Measurements from ENCODE around the gene GRIK4.

GRIK4 gene

DNA sequence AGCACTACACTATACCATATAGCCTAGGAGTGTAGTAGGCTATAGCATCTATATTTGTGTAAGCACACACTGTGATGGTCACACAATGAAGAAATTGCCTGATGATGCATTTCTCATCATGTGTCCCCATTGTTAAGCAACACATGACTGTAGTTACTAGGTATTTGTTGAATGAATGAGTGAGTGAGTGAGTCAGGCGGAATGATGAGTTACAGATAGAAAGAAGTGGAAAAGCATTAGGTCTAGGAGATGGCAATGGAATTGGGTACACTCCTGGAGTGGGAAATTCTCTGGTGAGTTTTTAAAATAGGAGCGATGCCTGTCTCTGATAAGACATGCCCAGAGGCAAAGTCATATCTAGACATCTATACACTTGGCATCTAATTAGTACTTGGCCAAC, 351.8 kb downstream of the GRIK4 start:
- no peak for DNase-seq

DNA sequence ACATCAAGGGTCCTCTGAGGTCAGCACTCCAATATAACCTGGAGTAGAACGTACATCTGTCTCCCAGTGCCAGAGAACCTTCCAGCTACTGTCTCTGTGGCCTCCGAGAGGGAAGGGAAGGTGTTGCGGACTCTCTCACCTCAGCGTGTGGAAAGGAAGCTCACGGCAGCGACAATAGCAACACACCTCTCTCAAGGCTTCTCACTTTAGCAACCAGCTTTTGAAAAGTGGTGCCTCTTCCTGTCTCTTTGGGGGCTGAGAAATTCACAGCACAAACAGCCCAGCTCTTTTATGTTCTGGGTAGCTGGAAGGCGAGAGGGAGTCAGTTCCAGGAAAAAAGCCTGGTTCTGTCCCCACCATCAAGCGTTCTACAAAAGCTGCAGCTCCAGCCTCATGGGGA, 355.5 kb downstream of the GRIK4 start:
- DNase-seq: no peak

- DNase-seq: no peak
These were observed 356.0 kb downstream of the GRIK4 start for GRCh38 chr11:120867531-120867930.

DNA sequence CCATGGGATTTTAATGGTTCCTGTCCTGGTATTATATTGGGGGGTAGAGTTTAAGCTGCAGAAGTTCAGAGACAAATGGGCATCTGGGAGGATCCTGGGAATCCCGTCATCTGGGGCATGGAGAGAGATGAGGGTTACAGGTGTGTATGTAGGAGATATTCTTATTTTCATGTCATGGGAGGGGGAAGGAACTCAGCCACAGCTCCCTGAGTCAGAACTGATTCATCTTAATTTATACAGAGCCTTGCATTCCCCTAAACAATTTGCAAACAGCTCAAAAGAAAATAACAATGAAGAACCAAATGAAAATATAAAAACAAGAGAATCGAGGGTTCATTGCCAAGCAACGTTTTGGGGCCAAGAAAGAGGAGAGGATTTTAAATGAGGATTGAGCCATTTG, 356.4 kb downstream of the GRIK4 start:
- no peak for DNase-seq

- no peak for DNase-seq
These were observed 357.5 kb downstream of the GRIK4 start for GRCh38 chr11:120869097-120869496.

DNA sequence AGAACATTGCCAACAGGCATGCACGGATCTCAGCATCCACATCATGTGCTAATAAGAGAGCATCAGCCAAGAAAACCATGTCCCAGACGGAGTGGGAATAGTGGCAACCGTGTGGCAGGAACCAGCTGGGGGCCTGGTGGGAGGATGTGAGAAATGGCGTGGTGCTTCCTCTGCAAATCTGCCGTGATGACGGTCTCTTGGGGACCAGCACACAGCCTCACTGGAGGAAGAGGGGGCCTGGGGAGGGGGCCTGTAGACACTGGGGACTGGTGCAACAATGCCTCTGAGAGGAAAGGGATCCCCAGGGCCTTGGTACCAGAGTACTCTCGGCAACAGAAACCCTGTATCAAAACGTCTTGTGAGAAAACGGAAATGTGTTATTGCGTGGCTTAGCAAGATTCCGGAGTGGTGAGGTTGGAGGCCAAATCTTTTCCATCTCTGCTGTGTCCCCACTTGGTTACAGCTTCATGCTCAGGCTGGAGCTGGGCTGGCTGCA, 358.0 kb downstream of the GRIK4 start:
- no peak for DNase-seq

- no peak for DNase-seq
These were observed 359.6 kb downstream of the GRIK4 start for GRCh38 chr11:120871194-120871593.

- DNase-seq: no peak
These were observed 360.4 kb downstream of the GRIK4 start for GRCh38 chr11:120871924-120872323.

DNA sequence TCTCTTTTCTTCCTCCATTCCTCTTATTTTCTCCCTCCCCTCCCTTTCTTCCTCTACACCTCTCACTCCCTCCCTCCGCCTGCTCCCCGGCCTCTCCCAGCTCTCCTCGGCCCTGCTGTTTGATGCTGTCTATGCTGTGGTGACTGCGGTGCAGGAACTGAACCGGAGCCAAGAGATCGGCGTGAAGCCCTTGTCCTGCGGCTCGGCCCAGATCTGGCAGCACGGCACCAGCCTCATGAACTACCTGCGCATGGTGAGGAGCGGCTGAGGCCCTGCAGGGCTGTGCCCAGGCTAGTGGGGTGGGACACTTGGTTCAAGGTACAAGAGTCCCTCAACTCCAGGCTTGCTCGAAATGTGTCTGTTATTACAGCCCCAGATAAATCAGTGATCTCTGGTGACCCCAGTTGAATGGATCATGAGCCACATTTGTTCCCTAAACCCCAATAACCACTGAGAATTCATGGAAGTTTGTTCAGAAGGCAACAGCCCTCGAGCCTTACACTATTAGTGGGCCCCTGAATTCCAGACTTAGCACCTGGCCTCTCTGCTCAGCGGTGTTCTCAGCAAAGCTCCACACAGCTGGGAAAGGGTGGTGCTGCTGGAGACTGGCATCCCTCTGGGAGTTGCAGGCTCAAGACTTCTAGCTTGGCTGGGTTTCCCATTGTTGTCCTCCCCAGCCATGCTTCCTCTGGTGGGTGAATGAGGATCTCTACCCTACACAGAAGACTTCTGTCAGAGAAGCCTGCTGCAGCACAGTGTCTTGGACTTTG, 362.6 kb downstream of the GRIK4 start:
- DNase-seq: no peak

GRCh38 chr11:120875986-120876385, 364.4 kb downstream of the GRIK4 start:
- DNase-seq: no peak

- no peak for DNase-seq
These were observed 366.3 kb downstream of the GRIK4 start for GRCh38 chr11:120877746-120878365.

DNA sequence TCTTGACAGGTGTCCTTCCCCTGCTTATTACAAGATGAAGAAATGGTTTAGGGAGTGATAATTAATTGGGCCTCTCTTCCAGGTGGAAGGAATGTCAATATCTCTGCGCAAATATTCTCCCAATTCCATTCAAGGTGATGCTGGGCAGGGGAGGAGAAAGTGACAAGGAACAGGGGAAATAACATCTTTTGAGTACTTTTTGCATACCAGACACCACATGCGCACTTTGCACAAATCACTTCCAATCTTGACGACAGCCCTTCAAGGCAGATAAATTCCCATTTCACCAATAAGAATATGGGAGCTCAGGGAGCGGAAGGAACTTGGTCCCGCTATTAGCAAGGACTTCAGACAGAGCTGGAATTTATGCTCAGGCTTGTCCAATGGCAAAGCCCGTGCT, 367.2 kb downstream of the GRIK4 start:
- DNase-seq: no peak

DNA sequence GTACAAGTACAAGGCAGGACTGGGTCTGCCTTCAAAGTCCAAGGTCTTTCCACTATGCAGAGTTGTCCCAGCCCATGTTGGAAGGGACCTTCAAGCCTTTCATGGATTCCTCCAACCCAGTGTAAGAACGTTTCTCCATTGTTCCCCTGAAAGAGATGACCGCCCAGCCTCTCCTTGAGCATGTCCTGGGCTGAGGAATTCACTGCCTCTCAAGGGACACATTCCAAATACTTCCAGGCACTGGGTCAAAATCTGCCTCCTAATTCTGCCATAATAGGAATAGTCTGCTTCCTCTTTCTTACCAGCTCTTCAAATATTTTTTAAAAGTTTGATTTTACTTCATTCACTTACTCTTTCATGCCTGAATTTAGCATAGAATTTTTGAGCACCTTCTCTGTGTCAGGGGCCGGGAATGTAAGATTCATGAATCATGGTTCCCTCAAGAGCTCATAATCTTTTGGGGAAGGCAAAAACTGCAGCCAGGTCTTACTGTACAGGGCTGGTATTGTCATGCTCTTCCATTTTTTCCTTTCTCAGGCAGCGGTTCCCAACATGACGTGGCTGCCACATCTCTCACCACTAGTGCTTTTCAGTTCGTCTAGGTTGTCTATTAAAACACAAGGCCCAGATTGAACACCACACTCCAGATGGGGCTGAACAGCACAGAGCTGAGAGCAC, 369.1 kb downstream of the GRIK4 start:
- no peak for DNase-seq

DNA sequence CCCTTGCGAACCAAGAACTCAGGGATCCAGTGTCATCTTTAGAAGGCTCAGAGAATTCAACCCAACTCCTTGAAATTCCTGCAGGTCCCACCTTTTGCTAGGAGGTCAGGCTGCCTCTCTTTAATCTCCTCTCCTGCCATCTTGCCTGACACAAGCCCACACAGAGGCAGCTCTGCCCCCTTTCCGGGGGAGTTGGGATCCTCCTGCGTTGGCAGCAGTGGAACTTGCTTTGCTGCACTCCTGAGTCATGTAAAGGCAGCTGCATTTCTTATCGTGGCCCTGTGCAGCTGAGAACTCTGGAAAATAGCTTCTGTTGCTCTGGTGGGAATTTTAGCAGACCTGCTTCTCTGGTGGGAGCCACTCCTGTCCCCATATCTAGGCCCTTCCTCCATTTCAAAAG, 370.0 kb downstream of the GRIK4 start:
- no peak for DNase-seq

GRCh38 chr11:120882175-120882574, 370.6 kb downstream of the GRIK4 start:
- DNase-seq: no peak

DNA sequence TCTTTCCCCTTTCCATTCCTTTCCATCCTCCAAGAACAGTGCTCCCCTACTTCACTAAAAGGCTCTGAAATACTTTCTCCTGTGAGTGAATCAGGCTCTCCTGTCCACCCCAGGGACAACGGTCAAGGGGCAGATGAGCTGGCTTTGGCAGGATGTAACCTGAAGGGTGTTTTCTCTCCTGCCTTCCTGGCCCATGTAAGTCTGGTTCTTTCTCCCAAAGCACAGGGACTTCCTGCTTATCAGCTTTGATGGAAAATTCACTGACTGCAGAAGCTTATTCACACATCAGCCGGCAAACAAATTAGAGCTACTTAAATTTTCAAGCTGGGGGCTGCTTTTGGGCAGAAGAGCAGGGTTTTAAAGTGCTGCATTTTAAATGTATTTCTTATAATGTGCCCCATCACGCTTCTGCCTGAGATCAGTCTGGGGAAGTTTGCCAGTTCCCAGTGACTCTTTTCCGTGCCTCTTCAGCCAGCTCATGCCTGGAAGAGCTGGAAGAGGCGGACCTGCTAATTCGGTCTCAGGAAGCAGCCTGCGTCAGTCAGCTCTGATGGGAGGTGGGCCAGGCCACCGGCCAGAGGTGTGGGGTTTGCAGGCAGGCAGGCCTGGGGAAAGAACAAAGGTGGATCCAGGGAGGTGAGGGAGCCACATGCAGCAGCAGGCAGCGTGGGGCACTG, 372.0 kb downstream of the GRIK4 start:
- DNase-seq: no peak

GRCh38 chr11:120884154-120885020, 372.8 kb downstream of the GRIK4 start:
- DNase-seq: no peak

DNA sequence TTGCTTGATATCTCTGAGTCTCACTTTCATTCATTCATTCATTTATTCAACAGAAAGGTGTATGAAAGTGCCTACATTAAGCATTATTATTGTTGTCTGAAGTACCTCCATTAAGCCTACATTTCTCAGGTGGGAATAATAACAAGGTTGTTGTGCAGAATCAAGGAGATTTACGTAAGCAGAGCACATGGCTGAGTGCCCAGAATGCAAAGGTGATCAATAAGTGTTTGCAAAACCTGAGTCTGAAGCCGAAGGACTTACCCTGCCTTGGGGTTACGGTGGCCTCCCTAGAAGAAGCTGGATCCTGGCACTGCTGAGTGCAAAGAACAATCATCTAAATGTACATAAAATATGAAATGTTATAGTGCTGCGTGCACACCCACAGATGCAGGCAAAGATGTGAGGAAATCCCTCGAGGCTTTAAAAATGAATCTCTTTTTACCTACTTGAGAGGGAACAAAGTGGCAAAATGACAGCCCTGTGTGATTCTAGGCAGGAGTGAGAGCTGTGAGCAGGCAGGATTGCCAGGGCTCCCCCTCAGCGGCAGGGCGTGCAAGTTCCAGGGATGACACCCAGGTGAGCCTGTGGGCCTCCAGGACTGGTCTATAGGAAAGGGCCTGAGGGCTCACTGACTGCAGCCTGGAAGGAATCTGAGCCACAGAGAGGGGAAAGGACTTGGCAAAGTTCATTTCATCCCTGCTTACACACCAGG, 379.2 kb downstream of the GRIK4 start:
- DNase-seq: no peak

DNA sequence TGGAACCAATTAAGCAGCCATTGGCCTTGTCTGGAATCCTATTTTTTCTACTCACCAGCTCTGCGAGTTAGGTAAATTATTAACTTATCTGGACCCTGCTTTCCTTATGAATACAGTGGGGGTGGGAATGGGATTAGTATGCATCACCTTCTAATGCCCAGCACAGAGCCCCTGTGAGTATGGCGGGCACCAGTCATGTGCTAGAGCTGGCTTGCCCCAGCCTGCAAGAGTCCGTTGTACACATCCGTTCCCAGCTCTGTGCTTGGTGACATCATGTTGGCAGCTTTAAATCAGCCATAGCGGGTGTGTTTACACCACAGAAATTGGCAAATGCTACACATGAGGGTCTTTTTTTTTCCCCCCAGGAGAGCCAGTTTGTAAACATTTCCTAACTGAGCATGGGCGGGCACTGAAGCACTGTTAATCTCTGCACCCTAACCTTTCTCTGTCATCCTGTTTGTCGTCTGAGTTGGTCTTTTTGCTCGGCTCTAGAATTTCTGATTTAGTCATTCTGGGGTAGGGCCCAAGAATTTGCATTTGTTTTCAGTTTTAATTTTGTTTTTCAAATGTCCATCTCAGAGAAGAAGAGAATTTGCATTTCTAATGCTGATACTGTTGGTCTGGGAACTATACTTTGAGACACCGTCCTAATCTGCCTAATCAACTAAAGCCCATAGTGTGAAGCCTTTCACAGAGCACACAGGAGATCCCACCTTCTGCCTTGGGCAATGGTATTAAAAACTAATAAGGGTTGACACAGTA, 382.1 kb downstream of the GRIK4 start:
- DNase-seq: no peak

DNA sequence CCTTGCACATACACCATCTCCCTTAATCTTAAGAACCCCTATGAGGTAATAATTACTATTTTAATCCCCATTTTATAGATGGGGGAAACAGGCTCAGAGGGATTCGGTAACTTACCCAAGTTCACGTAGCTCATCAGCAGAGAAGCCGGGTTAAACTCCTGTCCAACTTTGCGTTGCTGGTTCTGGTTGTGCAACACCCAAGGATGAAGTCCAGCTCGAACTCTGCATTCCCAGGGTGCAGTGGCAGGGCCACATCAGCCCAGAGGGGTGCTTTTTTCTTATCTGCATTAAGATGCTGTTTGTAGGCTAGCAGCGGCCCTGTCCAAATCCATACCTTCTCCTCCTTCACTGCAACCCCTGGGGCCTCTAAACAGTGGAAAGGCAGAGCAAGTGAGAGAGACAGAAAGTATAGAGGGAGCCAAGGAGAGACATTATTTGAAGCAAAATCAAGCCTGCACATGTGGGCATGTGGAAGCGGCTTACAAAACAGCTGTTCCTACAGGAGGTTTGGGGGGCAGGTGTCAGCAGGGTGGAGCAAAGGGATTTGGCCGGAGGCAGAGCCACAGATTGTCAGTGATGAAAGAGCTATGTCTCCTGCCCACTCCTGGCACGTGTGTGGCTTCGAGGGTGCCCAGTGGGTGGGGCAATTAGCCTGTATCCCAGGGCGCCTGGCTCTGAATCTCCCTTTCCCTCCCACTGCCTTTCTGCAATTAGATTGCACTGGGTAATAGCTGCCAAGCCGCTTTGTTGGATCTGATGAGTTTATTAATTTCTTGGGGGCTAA, 382.8 kb downstream of the GRIK4 start:
- no peak for DNase-seq
